ENCODE measurements around the gene RRP15. TPM values are rescaled to one million over a fixed set of nuclear protein-coding genes. Genes with fewer than 3 reads are reported as not detected.

The RRP15 gene
- total and polyA plus RNA-seq, 2 experiments from 2014 or later: 19.8 to 86.5 TPM

DNA sequence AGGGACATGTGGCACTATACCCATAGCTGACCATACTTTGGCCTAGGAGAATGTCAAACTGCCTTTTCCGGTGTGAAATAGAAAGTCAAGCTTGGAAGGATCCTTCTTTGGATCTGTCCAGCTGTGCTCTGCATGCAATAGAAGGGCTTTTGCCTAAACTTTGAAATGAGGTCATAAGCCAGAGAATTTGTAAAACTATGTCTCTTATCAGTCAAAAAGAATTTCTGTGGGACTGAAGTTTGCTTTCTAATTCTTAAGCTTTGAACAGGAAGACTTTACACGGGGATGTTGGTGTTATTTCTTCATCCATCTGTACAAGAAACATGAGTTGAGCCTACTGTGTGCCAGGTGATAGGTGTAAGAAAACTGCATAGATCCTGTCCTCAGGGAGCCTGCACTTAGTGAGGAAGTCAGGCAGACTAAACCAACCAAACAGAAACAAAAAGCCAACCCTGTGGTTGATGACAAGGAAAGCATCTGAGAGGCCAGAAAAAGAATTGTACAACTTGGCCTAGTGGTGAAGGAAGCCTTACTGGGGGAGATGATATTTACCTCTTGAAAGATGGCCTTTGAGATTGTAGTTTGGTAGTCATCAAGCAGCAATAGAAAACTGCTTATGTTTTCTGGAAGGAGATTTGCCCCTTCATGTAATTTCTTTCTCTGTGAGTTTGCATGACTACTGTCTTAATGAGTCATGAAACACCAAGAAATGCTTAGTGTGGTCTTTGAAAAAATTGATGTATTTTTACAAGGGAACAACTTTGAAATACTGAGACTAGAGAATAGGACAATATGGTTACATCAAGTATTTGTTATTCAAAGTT, 84.8 kb downstream of the RRP15 start:
- no peak overlapping the region for H3K4me2 ChIP-seq
- H3K4me1 ChIP-seq (ENCODE audit: insufficient read depth): no peaks in the 10 kb centered on the region
- H2AFZ ChIP-seq: no peak overlapping the region
- H3K27me3 ChIP-seq (ENCODE audit: insufficient read depth): no peaks in the 10 kb centered on the region
- H3K9me2 ChIP-seq (ENCODE audit: insufficient read depth): 0 out of 2 replicates have a peak, but pooled peaks cover 2% of the 10 kb centered on the region
- ATAC-seq (no peak), DNase-seq (ENCODE audit: low spot score) (no peak)
- no peaks in the 10 kb centered on the region for H3K36me3 ChIP-seq (ENCODE audit: insufficient read depth)
- H3K4me3 Mint-ChIP-seq: no peak overlapping the region
- no peaks in the 10 kb centered on the region for H3K9me3 Mint-ChIP-seq
- 0 out of 2 replicates have a peak overlapping the region, but pooled peaks have one; percentile 67 for H3K27ac Mint-ChIP-seq
- no peak for TF ChIP-seq CREB1 (CRISPR knock-in tag; IDR thresholded peaks at IDR 0.05; ENCODE audit: low read depth)
- TF ChIP-seq JUNB (IDR thresholded peaks at IDR 0.05; ENCODE audit: unreplicated experiment): no peak
- TF ChIP-seq, protein P1, sequence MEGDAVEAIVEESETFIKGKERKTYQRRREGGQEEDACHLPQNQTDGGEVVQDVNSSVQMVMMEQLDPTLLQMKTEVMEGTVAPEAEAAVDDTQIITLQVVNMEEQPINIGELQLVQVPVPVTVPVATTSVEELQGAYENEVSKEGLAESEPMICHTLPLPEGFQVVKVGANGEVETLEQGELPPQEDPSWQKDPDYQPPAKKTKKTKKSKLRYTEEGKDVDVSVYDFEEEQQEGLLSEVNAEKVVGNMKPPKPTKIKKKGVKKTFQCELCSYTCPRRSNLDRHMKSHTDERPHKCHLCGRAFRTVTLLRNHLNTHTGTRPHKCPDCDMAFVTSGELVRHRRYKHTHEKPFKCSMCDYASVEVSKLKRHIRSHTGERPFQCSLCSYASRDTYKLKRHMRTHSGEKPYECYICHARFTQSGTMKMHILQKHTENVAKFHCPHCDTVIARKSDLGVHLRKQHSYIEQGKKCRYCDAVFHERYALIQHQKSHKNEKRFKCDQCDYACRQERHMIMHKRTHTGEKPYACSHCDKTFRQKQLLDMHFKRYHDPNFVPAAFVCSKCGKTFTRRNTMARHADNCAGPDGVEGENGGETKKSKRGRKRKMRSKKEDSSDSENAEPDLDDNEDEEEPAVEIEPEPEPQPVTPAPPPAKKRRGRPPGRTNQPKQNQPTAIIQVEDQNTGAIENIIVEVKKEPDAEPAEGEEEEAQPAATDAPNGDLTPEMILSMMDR (conservative IDR thresholded peaks at IDR 0.05; ENCODE audit: low read depth in 2 of 2): no peak
- TF ChIP-seq STAT1 (IDR thresholded peaks at IDR 0.05; ENCODE audit: unreplicated experiment): no peak
- TF ChIP-seq, protein P2, sequence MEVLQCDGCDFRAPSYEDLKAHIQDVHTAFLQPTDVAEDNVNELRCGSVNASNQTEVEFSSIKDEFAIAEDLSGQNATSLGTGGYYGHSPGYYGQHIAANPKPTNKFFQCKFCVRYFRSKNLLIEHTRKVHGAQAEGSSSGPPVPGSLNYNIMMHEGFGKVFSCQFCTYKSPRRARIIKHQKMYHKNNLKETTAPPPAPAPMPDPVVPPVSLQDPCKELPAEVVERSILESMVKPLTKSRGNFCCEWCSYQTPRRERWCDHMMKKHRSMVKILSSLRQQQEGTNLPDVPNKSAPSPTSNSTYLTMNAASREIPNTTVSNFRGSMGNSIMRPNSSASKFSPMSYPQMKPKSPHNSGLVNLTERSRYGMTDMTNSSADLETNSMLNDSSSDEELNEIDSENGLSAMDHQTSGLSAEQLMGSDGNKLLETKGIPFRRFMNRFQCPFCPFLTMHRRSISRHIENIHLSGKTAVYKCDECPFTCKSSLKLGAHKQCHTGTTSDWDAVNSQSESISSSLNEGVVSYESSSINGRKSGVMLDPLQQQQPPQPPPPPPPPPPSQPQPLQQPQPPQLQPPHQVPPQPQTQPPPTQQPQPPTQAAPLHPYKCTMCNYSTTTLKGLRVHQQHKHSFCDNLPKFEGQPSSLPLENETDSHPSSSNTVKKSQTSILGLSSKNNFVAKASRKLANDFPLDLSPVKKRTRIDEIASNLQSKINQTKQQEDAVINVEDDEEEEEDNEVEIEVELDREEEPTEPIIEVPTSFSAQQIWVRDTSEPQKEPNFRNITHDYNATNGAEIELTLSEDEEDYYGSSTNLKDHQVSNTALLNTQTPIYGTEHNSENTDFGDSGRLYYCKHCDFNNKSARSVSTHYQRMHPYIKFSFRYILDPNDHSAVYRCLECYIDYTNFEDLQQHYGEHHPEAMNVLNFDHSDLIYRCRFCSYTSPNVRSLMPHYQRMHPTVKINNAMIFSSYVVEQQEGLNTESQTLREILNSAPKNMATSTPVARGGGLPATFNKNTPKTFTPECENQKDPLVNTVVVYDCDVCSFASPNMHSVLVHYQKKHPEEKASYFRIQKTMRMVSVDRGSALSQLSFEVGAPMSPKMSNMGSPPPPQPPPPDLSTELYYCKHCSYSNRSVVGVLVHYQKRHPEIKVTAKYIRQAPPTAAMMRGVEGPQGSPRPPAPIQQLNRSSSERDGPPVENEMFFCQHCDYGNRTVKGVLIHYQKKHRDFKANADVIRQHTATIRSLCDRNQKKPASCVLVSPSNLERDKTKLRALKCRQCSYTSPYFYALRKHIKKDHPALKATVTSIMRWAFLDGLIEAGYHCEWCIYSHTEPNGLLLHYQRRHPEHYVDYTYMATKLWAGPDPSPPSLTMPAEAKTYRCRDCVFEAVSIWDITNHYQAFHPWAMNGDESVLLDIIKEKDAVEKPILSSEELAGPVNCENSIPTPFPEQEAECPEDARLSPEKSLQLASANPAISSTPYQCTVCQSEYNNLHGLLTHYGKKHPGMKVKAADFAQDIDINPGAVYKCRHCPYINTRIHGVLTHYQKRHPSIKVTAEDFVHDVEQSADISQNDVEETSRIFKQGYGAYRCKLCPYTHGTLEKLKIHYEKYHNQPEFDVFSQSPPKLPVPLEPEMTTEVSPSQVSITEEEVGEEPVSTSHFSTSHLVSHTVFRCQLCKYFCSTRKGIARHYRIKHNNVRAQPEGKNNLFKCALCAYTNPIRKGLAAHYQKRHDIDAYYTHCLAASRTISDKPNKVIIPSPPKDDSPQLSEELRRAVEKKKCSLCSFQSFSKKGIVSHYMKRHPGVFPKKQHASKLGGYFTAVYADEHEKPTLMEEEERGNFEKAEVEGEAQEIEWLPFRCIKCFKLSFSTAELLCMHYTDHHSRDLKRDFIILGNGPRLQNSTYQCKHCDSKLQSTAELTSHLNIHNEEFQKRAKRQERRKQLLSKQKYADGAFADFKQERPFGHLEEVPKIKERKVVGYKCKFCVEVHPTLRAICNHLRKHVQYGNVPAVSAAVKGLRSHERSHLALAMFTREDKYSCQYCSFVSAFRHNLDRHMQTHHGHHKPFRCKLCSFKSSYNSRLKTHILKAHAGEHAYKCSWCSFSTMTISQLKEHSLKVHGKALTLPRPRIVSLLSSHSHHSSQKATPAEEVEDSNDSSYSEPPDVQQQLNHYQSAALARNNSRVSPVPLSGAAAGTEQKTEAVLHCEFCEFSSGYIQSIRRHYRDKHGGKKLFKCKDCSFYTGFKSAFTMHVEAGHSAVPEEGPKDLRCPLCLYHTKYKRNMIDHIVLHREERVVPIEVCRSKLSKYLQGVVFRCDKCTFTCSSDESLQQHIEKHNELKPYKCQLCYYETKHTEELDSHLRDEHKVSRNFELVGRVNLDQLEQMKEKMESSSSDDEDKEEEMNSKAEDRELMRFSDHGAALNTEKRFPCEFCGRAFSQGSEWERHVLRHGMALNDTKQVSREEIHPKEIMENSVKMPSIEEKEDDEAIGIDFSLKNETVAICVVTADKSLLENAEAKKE (CRISPR knock-in tag; IDR thresholded peaks at IDR 0.05): no peak
- TF ChIP-seq NANOG (IDR thresholded peaks at IDR 0.05; ENCODE audit: borderline replicate concordance): no peak
- TF ChIP-seq EZH2 (IDR thresholded peaks at IDR 0.05; ENCODE audit: low read depth, unreplicated experiment): no peak
- TF ChIP-seq POLR2AphosphoS5 (IDR thresholded peaks at IDR 0.05; ENCODE audit: low read depth): no peak
- no peak for TF ChIP-seq EZH2phosphoT487 (IDR thresholded peaks at IDR 0.05; ENCODE audit: unreplicated experiment)
- no peak for TF ChIP-seq ZNF114 (CRISPR knock-in tag; IDR thresholded peaks at IDR 0.05)
- TF ChIP-seq, protein P3, sequence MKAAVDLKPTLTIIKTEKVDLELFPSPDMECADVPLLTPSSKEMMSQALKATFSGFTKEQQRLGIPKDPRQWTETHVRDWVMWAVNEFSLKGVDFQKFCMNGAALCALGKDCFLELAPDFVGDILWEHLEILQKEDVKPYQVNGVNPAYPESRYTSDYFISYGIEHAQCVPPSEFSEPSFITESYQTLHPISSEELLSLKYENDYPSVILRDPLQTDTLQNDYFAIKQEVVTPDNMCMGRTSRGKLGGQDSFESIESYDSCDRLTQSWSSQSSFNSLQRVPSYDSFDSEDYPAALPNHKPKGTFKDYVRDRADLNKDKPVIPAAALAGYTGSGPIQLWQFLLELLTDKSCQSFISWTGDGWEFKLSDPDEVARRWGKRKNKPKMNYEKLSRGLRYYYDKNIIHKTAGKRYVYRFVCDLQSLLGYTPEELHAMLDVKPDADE (IDR thresholded peaks at IDR 0.05): no peak
- no peak for TF ChIP-seq ZNF331 (CRISPR knock-in tag; IDR thresholded peaks at IDR 0.05; ENCODE audit: low read depth)
- TF ChIP-seq, protein P4, sequence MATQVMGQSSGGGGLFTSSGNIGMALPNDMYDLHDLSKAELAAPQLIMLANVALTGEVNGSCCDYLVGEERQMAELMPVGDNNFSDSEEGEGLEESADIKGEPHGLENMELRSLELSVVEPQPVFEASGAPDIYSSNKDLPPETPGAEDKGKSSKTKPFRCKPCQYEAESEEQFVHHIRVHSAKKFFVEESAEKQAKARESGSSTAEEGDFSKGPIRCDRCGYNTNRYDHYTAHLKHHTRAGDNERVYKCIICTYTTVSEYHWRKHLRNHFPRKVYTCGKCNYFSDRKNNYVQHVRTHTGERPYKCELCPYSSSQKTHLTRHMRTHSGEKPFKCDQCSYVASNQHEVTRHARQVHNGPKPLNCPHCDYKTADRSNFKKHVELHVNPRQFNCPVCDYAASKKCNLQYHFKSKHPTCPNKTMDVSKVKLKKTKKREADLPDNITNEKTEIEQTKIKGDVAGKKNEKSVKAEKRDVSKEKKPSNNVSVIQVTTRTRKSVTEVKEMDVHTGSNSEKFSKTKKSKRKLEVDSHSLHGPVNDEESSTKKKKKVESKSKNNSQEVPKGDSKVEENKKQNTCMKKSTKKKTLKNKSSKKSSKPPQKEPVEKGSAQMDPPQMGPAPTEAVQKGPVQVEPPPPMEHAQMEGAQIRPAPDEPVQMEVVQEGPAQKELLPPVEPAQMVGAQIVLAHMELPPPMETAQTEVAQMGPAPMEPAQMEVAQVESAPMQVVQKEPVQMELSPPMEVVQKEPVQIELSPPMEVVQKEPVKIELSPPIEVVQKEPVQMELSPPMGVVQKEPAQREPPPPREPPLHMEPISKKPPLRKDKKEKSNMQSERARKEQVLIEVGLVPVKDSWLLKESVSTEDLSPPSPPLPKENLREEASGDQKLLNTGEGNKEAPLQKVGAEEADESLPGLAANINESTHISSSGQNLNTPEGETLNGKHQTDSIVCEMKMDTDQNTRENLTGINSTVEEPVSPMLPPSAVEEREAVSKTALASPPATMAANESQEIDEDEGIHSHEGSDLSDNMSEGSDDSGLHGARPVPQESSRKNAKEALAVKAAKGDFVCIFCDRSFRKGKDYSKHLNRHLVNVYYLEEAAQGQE (IDR thresholded peaks at IDR 0.05; ENCODE audit: unreplicated experiment): no peak
- peaks cover 2% of the 10 kb centered on the region for H3K27me3 Mint-ChIP-seq (ENCODE audit: insufficient read depth, low read depth, poor library complexity)
- no peaks in the 10 kb centered on the region for H4K20me1 ChIP-seq (replicated peaks; ENCODE audit: insufficient read depth)
- H3K4me1 Mint-ChIP-seq: peaks cover 6% of the 10 kb centered on the region; the same call in 1 of the 3 replicates
- H3K27ac ChIP-seq (ENCODE audit: low read depth): no peak overlapping the region
- H3K4me3 ChIP-seq: no peak overlapping the region
- no peaks in the 10 kb centered on the region for H3K36me3 Mint-ChIP-seq (ENCODE audit: low read depth)
- no peaks in the 10 kb centered on the region for H3F3A ChIP-seq (replicated peaks; ENCODE audit: low read depth)
- no peaks in the 10 kb centered on the region for H3K79me2 ChIP-seq (replicated peaks; ENCODE audit: insufficient read depth)
